HG02885 (cell line): Measurements from ENCODE around the gene BTBD9.

Experiments
- ATAC-seq: cut with Tn5 transposase; IDR thresholded peaks from one replicate; pipeline ENCODE4 v1.9.1; 2021; ENCODE audit warnings: mild to moderate bottlenecking; ENCODE audit not compliant: unreplicated experiment, poor library complexity

BTBD9 gene

GRCh38 chr6:38603496-38603895, 36.2 kb downstream of the BTBD9 start:
- no peak for ATAC-seq

DNA sequence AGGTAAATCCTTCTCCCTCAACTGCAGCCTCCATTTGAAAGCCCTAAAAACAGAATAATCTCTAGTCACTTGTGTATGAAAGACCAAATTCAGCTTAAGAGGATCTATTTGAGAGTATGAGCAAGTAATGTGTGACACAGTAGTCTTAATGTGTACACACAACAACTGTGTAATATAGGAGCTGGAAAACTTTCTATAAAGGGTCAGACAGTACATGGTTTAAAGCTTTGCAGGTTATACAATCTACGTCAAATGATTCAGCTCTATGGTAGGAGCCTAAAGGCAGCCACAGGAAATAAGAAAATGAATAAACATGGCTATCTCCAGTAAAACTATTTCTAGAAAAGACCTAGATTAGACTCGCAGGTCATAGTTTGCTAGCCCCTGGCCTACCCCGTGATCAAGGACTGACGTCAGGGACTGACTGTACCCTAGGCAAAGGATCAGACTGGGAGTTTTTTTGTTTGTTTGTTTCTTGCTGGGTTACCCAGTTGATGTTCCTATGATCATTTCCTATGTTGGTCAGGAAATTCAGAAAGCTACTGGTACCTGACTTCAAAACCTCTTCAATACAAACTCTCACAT, 39.7 kb downstream of the BTBD9 start:
- no peak for ATAC-seq

GRCh38 chr6:38599261-38599660, 40.5 kb downstream of the BTBD9 start:
- ATAC-seq, result no peak

- no peak for ATAC-seq
These were observed 45.6 kb downstream of the BTBD9 start for GRCh38 chr6:38593998-38594665.

- ATAC-seq, result no peak
These were observed 46.3 kb downstream of the BTBD9 start for GRCh38 chr6:38593409-38593808.

- ATAC-seq, result no peak
These were observed 48.3 kb downstream of the BTBD9 start for GRCh38 chr6:38591439-38591838.

GRCh38 chr6:38589367-38589720, 50.4 kb downstream of the BTBD9 start:
- ATAC-seq, result no peak

GRCh38 chr6:38588631-38589366, 50.9 kb downstream of the BTBD9 start:
- no peak for ATAC-seq

GRCh38 chr6:38587766-38588362, 51.9 kb downstream of the BTBD9 start:
- no peak for ATAC-seq

GRCh38 chr6:38586992-38587391, 52.7 kb downstream of the BTBD9 start:
- no peak for ATAC-seq

DNA sequence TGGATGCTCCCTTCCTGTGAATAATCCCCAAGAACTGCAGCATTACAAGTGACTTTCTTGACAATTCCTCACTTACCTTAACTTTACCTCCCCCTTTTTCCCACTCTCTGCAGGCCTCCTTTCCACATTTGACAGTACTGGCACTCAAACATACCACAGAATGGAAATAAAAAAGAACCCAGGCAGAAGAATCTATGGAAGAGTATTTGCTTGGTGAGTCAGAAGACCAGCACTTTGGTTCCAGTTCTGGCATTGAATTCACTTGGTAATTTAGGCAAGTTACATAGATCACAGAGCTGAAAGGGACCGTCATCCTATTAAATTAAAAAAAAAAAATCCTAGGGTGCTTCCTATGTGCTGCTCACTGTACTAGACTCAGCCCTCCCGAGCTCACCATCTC, 55.0 kb downstream of the BTBD9 start:
- ATAC-seq, result no peak

DNA sequence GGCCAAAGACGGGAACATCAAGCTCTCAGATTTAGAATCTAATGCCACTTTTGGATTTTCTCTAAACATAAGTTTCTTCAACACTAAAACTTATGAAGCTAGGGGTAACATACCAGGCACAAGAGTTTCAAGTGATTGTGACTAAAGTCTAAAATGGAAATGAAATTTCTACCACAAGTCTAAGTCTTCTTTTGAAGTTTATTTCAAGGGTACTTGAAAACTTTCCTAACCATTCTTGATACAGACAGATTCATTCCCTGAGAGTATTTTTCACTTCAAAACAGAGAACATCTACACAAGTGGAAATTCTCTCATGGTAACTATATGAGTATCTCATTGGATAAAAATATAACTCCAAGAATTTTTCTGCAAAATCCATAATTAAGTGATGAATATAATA, 56.2 kb downstream of the BTBD9 start:
- ATAC-seq, result no peak

DNA sequence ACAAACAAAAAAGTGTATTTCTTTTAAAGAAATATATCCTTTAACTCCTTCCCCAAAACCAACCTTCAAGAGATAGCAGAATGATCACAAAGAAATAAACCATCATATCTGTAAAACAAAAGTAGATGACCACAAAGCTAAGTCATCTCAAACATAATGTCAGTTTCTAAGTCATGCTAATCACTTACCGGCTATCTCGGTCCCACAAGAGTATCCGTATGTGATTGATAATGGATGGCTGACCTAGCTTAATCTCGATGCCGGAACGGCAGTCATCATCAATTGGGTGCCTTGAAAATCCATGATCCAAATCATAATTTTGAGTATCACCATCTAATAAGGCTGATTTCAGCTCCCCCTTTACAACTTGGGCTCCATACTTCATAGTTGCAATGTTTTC, 59.7 kb downstream of the BTBD9 start:
- no peak for ATAC-seq

DNA sequence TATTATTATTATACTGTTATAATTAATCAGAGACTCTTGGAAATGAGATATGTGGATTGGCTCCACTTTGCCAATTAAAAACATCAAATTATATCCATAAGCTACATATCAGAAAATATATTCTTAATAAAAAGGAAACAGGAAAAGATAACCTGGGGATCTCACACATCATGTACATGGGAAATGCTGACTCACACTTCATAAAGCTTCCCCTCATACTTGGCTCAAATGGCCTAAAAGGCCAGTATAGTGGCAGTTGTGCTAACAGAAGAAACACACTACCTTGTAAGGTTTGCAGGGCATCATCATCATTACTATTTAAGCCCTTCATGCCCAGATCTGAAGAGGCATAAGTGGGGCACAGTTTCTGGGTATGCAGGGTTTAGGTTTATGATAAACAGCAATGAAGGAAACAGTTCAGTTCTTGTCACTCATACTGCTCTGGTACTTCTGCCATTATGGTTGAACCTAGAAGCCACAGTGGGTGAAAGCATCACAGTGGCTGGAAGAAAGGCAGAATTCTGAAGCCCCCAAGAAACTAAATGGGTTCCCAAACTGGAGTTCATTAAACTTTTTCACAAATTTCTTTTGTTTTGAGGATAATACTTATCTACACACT, 60.6 kb downstream of the BTBD9 start:
- no peak for ATAC-seq

GRCh38 chr6:38578075-38578474, 61.7 kb downstream of the BTBD9 start:
- ATAC-seq, result no peak

DNA sequence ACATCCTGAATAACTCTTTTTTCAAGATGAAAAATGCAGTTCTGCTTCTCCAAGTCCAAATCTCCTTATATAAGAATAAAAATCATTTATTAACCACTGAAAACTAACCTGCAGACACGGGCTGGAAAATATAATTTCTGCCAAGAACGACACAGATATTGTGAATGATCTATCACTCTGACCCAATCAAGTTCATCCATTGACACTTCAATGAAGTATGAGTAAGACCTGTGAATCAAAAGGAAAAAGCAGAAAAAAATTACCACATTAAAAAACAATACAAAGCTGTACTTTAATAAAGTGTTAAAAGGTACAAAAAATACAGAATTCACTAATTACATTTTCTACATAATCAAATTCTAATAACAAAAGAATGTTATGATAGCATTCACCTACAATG, 62.2 kb downstream of the BTBD9 start:
- no peak for ATAC-seq

DNA sequence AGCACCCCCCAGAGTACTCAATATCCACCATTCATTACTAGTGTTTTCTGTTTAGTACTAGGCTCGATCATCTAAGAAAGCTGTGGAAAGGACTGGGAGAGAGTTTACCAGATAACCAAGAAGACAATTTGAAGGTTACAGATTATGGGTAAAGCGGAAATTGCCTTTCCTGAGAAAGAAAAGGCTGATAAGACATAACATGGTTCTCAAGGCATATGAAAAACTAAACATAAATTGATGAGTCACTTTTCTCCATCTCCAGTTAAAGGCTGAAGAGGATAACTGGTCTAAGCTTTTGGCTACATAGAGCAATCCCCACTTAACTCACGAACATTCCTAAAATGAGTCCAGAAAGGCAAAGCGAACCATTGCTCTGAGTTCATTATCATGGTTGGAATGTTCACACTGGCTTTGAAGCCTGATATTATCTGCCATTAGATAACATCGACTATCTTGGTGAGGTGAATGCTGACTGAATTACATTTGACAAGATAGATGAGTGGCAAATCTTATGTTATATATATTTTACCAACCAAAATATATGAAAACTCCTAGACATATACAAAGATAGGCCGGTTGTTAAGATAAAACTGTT, 65.8 kb downstream of the BTBD9 start:
- ATAC-seq, result no peak

DNA sequence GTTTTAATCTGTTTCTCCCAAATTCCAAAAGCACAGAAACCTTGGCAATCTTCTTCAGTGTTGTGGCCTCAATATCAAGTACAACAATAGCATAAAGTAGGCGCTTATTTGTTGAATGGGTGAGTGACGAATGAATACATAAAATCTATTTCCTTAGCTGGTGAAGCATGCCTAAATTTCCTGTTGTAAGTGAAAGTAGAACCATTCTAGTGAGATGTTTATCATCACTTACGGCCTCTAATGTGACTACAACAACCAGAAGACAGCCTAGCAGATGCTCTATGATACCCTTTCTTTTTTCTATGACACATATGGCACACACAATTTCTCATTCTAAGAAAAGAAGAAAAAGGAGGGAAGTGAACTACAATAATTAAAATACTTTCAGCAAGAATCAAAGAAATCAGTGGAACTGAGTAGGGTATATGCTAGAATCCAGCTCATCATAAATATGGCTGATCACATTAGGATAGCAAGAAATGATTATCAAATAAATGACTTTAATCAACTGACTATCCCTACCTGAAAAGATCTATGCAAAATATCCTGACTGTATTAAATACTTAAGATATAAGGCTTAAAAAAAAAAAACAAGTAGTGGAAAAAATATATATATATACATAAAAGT, 67.4 kb downstream of the BTBD9 start:
- ATAC-seq, result peak; percentile 54

- no peak for ATAC-seq
These were observed 68.0 kb downstream of the BTBD9 start for GRCh38 chr6:38571721-38572120.

GRCh38 chr6:38570750-38571149, 69.0 kb downstream of the BTBD9 start:
- no peak for ATAC-seq
